Measurements from ENCODE around the gene SH2D3C. TPM values are rescaled to one million over a fixed set of nuclear protein-coding genes. Genes with fewer than 3 reads are reported as not detected.

SH2D3C gene
- polyA plus RNA-seq, 1 donor from 2014 or later: 14.5 TPM

GRCh38 chr9:127769101-127769500, 9.4 kb downstream of the SH2D3C start:
- Histone ChIP-seq H3K36me3 (ENCODE audit: insufficient read depth, low read length) (no peaks in the 10 kb centered on the region), H3K27me3 (ENCODE audit: insufficient read depth, low read depth, low read length) (no peaks in the 10 kb centered on the region), H3F3A (ENCODE audit: insufficient read depth, low read length, poor library complexity, severe bottlenecking) (no peaks in the 10 kb centered on the region), H3K4me2 (ENCODE audit: low read length) (no peak overlapping the region), H4K20me1 (ENCODE audit: insufficient read depth) (no peaks in the 10 kb centered on the region), H3K9ac (ENCODE audit: low read length) (no peak overlapping the region), H3K9me2 (ENCODE audit: insufficient read depth, low read length) (no peaks in the 10 kb centered on the region), H3K4me3 (ENCODE audit: low read length) (no peak overlapping the region), H3K79me2 (replicated peaks; ENCODE audit: insufficient read depth, low read length) (no peaks in the 10 kb centered on the region), H2AFZ (ENCODE audit: low read depth, low read length) (no peak overlapping the region), H3K9me3 (ENCODE audit: low read length) (no peaks in the 10 kb centered on the region), H3K27ac (ENCODE audit: low read length) (no peak overlapping the region)
- TF ChIP-seq SMC3 (conservative IDR thresholded peaks at IDR 0.05; ENCODE audit: poor library complexity): no peak
- no peak for TF ChIP-seq POLR2AphosphoS5 (IDR thresholded peaks at IDR 0.05)
- TF ChIP-seq EZH2 (IDR thresholded peaks at IDR 0.05; ENCODE audit: borderline replicate concordance, insufficient read depth, low read length, poor library complexity, severe bottlenecking): no peak
- TF ChIP-seq RAD21 (conservative IDR thresholded peaks at IDR 0.05): no peak
- TF ChIP-seq MXI1 (conservative IDR thresholded peaks at IDR 0.05; ENCODE audit: poor library complexity, severe bottlenecking): no peak
- TF ChIP-seq TAF1 (IDR thresholded peaks at IDR 0.05; ENCODE audit: low read depth): no peak
- TF ChIP-seq EP300 (conservative IDR thresholded peaks at IDR 0.05; ENCODE audit: poor library complexity, severe bottlenecking): no peak
- TF ChIP-seq CTCF (IDR thresholded peaks at IDR 0.05; ENCODE audit: poor library complexity, severe bottlenecking): no peak
- TF ChIP-seq REST (IDR thresholded peaks at IDR 0.05; ENCODE audit: borderline replicate concordance): no peak

- Histone ChIP-seq H3K36me3 (ENCODE audit: insufficient read depth, low read length) (no peaks in the 10 kb centered on the region), H3K9ac (ENCODE audit: low read length) (no peak overlapping the region), H3K27ac (ENCODE audit: low read length) (no peak overlapping the region), H3K27me3 (ENCODE audit: insufficient read depth, low read depth, low read length) (no peaks in the 10 kb centered on the region), H3K4me3 (ENCODE audit: low read length) (no peak overlapping the region), H3K4me2 (ENCODE audit: low read length) (no peak overlapping the region), H3K79me2 (replicated peaks; ENCODE audit: insufficient read depth, low read length) (no peaks in the 10 kb centered on the region), H4K20me1 (ENCODE audit: insufficient read depth) (no peaks in the 10 kb centered on the region), H3K9me2 (ENCODE audit: insufficient read depth, low read length) (no peaks in the 10 kb centered on the region), H3K9me3 (ENCODE audit: low read length) (no peaks in the 10 kb centered on the region), H3F3A (ENCODE audit: insufficient read depth, low read length, poor library complexity, severe bottlenecking) (no peaks in the 10 kb centered on the region), H2AFZ (ENCODE audit: low read depth, low read length) (no peak overlapping the region)
- no peak for TF ChIP-seq REST (IDR thresholded peaks at IDR 0.05; ENCODE audit: borderline replicate concordance)
- TF ChIP-seq RAD21 (conservative IDR thresholded peaks at IDR 0.05): no peak
- no peak for TF ChIP-seq CTCF (IDR thresholded peaks at IDR 0.05; ENCODE audit: poor library complexity, severe bottlenecking)
- no peak for TF ChIP-seq MXI1 (conservative IDR thresholded peaks at IDR 0.05; ENCODE audit: poor library complexity, severe bottlenecking)
- no peak for TF ChIP-seq TAF1 (IDR thresholded peaks at IDR 0.05; ENCODE audit: low read depth)
- no peak for TF ChIP-seq EP300 (conservative IDR thresholded peaks at IDR 0.05; ENCODE audit: poor library complexity, severe bottlenecking)
- no peak for TF ChIP-seq SMC3 (conservative IDR thresholded peaks at IDR 0.05; ENCODE audit: poor library complexity)
- no peak for TF ChIP-seq EZH2 (IDR thresholded peaks at IDR 0.05; ENCODE audit: borderline replicate concordance, insufficient read depth, low read length, poor library complexity, severe bottlenecking)
- no peak for TF ChIP-seq POLR2AphosphoS5 (IDR thresholded peaks at IDR 0.05)
Observed at GRCh38 chr9:127768698-127769097, 9.8 kb downstream of the SH2D3C start.
